HEK293 (cell line): Measurements from ENCODE around the gene NRL.

Experiments used
- CTCF ChIA-PET: fragments of 350-600 bp; formaldehyde crosslinking; extraction: SDS; loops from one replicate; lab custom pipeline; 2021; ENCODE audit warnings: antibody characterized with exemption; lab: Yijun Ruan, JAX
- POLR2A ChIA-PET: fragments of 300-600 bp; formaldehyde crosslinking; extraction: SDS; loops from one replicate; lab custom pipeline; 2020; ENCODE audit warnings: antibody characterized with exemption, inconsistent platforms; lab: Yijun Ruan, JAX
- H3K27ac ChIP-seq: fragments of 200-500 bp; sonication (Bioruptor generic); 2 replicates; pipeline ENCODE4 v1.5.1; 2014; ENCODE audit warnings: low read depth, low read length, control low read depth, inconsistent platforms; ENCODE audit errors: extremely low read depth
- H3K36me3 ChIP-seq, 2 experiments: fragments of 200-500 bp in 1 of 2; sonication (Bioruptor generic) in 1 of 2; 1 replicate in 1 of 2; 2 replicates in 1 of 2; pipeline ENCODE4 v1.5.1; 2014 to 2017; ENCODE audit warnings: inconsistent platforms in 2 of 2, low read length in 2 of 2; ENCODE audit not compliant: control insufficient read depth in 2 of 2, insufficient read depth in 1 of 2
- H3K4me1 ChIP-seq: fragments of 200-500 bp; sonication (Bioruptor generic); 2 replicates; pipeline ENCODE4 v1.5.1; 2014; ENCODE audit warnings: mild to moderate bottlenecking, low read length, inconsistent platforms; ENCODE audit not compliant: control insufficient read depth, insufficient read depth
- H3K4me3 ChIP-seq: 2 replicates; pipeline ENCODE4 v1.5.1; 2011; ENCODE audit warnings: low read depth, mild to moderate bottlenecking, control low read depth, low read length, moderate library complexity
- H3K9me3 ChIP-seq: fragments of 200-500 bp; sonication (Bioruptor generic); 2 replicates; pipeline ENCODE4 v1.5.1; 2014; ENCODE audit warnings: low read depth, low read length, inconsistent platforms; ENCODE audit not compliant: control insufficient read depth, insufficient read depth
- BCL11B ChIP-seq: fragments of 450-650 bp; formaldehyde crosslinking; IDR thresholded peaks from 2 replicates; pipeline ENCODE4 v1.5.1; 2016; ENCODE audit warnings: low read depth, missing biosample characterization, missing genetic modification characterization
- EGR2 ChIP-seq: fragments of 450-650 bp; formaldehyde crosslinking; IDR thresholded peaks from 2 replicates; pipeline ENCODE4 v1.5.1; 2016; ENCODE audit warnings: low read depth, missing biosample characterization, missing genetic modification characterization
- FEZF1 ChIP-seq: fragments of 450-650 bp; formaldehyde crosslinking; IDR thresholded peaks from 2 replicates; pipeline ENCODE4 v1.5.1; 2016; ENCODE audit warnings: missing biosample characterization, missing genetic modification characterization
- KLF10 ChIP-seq: fragments of 450-650 bp; IDR thresholded peaks from 2 replicates; pipeline ENCODE4 v1.5.1; 2018; ENCODE audit warnings: missing biosample characterization, mild to moderate bottlenecking, missing genetic modification characterization
- MEIS1 ChIP-seq: sonication (generic); formaldehyde crosslinking; IDR thresholded peaks from 2 replicates; pipeline ENCODE4 v1.8.1; 2022; ENCODE audit warnings: missing genetic modification reagents, mild to moderate bottlenecking, borderline replicate concordance
- PBX3 ChIP-seq: sonication (generic); formaldehyde crosslinking; IDR thresholded peaks from 2 replicates; pipeline ENCODE4 v1.8.1; 2022; ENCODE audit warnings: mild to moderate bottlenecking, moderate library complexity, missing genetic modification reagents
- RBAK ChIP-seq: fragments of 450-650 bp; formaldehyde crosslinking; IDR thresholded peaks from 2 replicates; pipeline ENCODE4 v1.5.1; 2016; ENCODE audit warnings: missing biosample characterization, missing genetic modification characterization
- TRIM28 ChIP-seq: IDR thresholded peaks from 2 replicates; pipeline ENCODE4 v1.6.1; 2011; ENCODE audit warnings: low read length, control low read depth, borderline replicate concordance
- ZBTB48 ChIP-seq: fragments of 450-650 bp; formaldehyde crosslinking; IDR thresholded peaks from 2 replicates; pipeline ENCODE4 v1.5.1; 2016; ENCODE audit warnings: missing biosample characterization, missing genetic modification characterization
- ZNF140 ChIP-seq: fragments of 450-650 bp; formaldehyde crosslinking; IDR thresholded peaks from 2 replicates; pipeline ENCODE4 v1.5.1; 2016; ENCODE audit warnings: missing biosample characterization, missing genetic modification characterization
- ZNF18 ChIP-seq: fragments of 450-650 bp; formaldehyde crosslinking; IDR thresholded peaks from 2 replicates; pipeline ENCODE4 v1.5.1; 2016; ENCODE audit warnings: missing biosample characterization, missing genetic modification characterization
- ZNF211 ChIP-seq: fragments of 450-650 bp; formaldehyde crosslinking; IDR thresholded peaks from 2 replicates; pipeline ENCODE4 v1.5.1; 2016; ENCODE audit warnings: low read depth, missing biosample characterization, missing genetic modification characterization
- ZNF362 ChIP-seq: fragments of 450-650 bp; formaldehyde crosslinking; IDR thresholded peaks from 2 replicates; pipeline ENCODE4 v1.5.1; 2016; ENCODE audit warnings: missing biosample characterization, missing genetic modification characterization
- ZNF416 ChIP-seq: fragments of 450-650 bp; formaldehyde crosslinking; IDR thresholded peaks from 2 replicates; pipeline ENCODE4 v1.5.1; 2016; ENCODE audit warnings: missing biosample characterization, missing genetic modification characterization
- ZNF426 ChIP-seq: fragments of 450-650 bp; formaldehyde crosslinking; IDR thresholded peaks from 2 replicates; pipeline ENCODE4 v1.5.1; 2017; ENCODE audit warnings: missing biosample characterization, missing genetic modification characterization, mild to moderate bottlenecking, inconsistent platforms, moderate library complexity
- ZNF501 ChIP-seq: fragments of 450-650 bp; formaldehyde crosslinking; IDR thresholded peaks from 2 replicates; pipeline ENCODE4 v1.5.1; 2016; ENCODE audit warnings: missing biosample characterization, missing genetic modification characterization
- ZNF558 ChIP-seq: fragments of 450-650 bp; formaldehyde crosslinking; IDR thresholded peaks from 2 replicates; pipeline ENCODE4 v1.5.1; 2016; ENCODE audit warnings: missing biosample characterization, missing genetic modification characterization
- ZNF600 ChIP-seq: fragments of 450-650 bp; formaldehyde crosslinking; IDR thresholded peaks from 2 replicates; pipeline ENCODE4 v1.5.1; 2016; ENCODE audit warnings: missing biosample characterization, missing genetic modification characterization
- ZSCAN16 ChIP-seq: fragments of 450-650 bp; formaldehyde crosslinking; IDR thresholded peaks from 2 replicates; pipeline ENCODE4 v1.5.1; 2016; ENCODE audit warnings: missing biosample characterization, missing genetic modification characterization
- TF ChIP-seq, protein P1 (sequence below): fragments of 450-650 bp; formaldehyde crosslinking; IDR thresholded peaks from 2 replicates; pipeline ENCODE4 v1.5.1; 2017; ENCODE audit warnings: missing biosample characterization, missing genetic modification characterization
- TF ChIP-seq, protein P2 (sequence below): fragments of 450-650 bp; formaldehyde crosslinking; IDR thresholded peaks from 2 replicates; pipeline ENCODE4 v1.5.0; 2017; ENCODE audit warnings: missing biosample characterization, missing genetic modification characterization, borderline replicate concordance
- TF ChIP-seq, protein P3 (sequence below): fragments of 450-650 bp; formaldehyde crosslinking; IDR thresholded peaks from 2 replicates; pipeline ENCODE4 v1.5.1; 2016; ENCODE audit warnings: missing biosample characterization, missing genetic modification characterization
- TF ChIP-seq, protein P4 (sequence below): fragments of 450-650 bp; formaldehyde crosslinking; IDR thresholded peaks from 2 replicates; pipeline ENCODE4 v1.5.1; 2016; ENCODE audit warnings: missing biosample characterization, missing genetic modification characterization

Gene NRL

DNA sequence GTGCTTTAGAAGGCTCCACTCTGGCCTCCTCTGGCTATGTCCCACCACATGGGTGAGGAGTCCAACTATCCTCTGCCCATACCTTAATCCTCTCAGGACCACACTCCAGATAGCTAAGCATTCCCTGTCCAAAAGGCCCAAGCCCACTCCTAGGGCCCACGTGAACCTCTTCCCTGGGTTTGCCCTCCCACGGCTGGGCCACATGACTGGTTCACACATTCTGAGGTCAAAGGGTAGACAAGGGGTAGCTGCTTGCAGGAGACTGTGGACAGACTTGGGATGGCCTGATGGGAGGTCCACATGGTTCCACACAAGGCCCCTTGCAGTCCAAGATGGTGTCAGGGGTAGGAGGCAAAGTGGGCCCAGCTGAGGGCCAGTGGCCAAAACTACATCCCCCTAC is 26.7 kb downstream of the NRL start:
- H3K9me3 ChIP-seq = no peaks in the 10 kb centered on the region
- no peaks in the 10 kb centered on the region for H3K4me1 ChIP-seq
- CTCF ChIA-PET = interaction anchor here (0.6 to 8.2 kb wide), 4 partner anchors 19 to 830 kb away, joined by 3 to 247 read pairs (median 4); no protein-coding TSS in a partner anchor
- TF ChIP-seq KLF10 (no peak), ZNF501 (tag by site-specific recombination) (no peak), EGR2 (tag by site-specific recombination) (0 out of 2 replicates have a peak, but pooled peaks have one; percentile 13), ZSCAN16 (no peak), ZNF558 (tag by site-specific recombination) (no peak)
- TF ChIP-seq, protein P1, sequence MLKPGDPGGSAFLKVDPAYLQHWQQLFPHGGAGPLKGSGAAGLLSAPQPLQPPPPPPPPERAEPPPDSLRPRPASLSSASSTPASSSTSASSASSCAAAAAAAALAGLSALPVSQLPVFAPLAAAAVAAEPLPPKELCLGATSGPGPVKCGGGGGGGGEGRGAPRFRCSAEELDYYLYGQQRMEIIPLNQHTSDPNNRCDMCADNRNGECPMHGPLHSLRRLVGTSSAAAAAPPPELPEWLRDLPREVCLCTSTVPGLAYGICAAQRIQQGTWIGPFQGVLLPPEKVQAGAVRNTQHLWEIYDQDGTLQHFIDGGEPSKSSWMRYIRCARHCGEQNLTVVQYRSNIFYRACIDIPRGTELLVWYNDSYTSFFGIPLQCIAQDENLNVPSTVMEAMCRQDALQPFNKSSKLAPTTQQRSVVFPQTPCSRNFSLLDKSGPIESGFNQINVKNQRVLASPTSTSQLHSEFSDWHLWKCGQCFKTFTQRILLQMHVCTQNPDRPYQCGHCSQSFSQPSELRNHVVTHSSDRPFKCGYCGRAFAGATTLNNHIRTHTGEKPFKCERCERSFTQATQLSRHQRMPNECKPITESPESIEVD = no peak
- TF ChIP-seq, protein P2, sequence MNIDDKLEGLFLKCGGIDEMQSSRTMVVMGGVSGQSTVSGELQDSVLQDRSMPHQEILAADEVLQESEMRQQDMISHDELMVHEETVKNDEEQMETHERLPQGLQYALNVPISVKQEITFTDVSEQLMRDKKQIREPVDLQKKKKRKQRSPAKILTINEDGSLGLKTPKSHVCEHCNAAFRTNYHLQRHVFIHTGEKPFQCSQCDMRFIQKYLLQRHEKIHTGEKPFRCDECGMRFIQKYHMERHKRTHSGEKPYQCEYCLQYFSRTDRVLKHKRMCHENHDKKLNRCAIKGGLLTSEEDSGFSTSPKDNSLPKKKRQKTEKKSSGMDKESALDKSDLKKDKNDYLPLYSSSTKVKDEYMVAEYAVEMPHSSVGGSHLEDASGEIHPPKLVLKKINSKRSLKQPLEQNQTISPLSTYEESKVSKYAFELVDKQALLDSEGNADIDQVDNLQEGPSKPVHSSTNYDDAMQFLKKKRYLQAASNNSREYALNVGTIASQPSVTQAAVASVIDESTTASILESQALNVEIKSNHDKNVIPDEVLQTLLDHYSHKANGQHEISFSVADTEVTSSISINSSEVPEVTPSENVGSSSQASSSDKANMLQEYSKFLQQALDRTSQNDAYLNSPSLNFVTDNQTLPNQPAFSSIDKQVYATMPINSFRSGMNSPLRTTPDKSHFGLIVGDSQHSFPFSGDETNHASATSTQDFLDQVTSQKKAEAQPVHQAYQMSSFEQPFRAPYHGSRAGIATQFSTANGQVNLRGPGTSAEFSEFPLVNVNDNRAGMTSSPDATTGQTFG (tag by site-specific recombination) = no peak
- TF ChIP-seq, all 188 proteins: peak for 1
- Histone ChIP-seq H3K4me3 (no peak overlapping the region), H3K27ac (no peak overlapping the region), H3K36me3 (no peaks in the 10 kb centered on the region)
- POLR2A ChIA-PET = no interaction called here

DNA sequence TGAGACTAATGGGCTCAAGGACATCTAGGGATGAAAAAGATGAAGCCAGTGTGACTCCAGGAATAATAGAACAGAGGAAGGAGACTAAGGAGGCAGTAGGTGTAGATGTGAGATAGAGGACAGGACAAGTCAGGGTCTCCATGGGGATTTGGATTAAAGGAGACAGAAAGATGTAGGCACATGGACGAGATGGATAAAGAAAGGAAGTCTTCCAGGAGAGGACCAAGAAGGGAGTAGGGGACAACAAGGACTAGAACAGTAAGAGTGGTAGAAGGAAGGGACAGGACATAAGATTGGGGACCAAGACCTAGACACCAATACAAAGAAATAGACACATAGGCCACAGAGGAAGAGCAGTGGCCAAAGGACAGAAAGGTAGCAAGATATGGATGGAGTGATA is 27.7 kb downstream of the NRL start:
- Histone ChIP-seq H3K4me1 (no peaks in the 10 kb centered on the region), H3K27ac (no peak overlapping the region), H3K9me3 (no peaks in the 10 kb centered on the region), H3K36me3 (no peaks in the 10 kb centered on the region), H3K4me3 (no peak overlapping the region)
- ChIA-PET POLR2A (no interaction called here), CTCF (interaction anchor here (3.0 kb wide), 1 partner anchor 29 kb away, joined by 18 read pairs; no protein-coding TSS in a partner anchor)
- TF ChIP-seq RBAK (tag by site-specific recombination) (no peak), ZBTB48 (tag by site-specific recombination) (no peak), ZNF211 (tag by site-specific recombination) (no peak), ZNF362 (tag by site-specific recombination) (no peak), ZNF416 (tag by site-specific recombination) (no peak), ZNF140 (tag by site-specific recombination) (no peak), TRIM28 (no peak), ZNF600 (tag by site-specific recombination) (no peak), MEIS1 (CRISPR knock-in tag) (no peak), PBX3 (no peak), BCL11B (tag by site-specific recombination) (no peak), FEZF1 (no peak), ZNF18 (no peak), ZNF426 (tag by site-specific recombination) (no peak)
- TF ChIP-seq, protein P3, sequence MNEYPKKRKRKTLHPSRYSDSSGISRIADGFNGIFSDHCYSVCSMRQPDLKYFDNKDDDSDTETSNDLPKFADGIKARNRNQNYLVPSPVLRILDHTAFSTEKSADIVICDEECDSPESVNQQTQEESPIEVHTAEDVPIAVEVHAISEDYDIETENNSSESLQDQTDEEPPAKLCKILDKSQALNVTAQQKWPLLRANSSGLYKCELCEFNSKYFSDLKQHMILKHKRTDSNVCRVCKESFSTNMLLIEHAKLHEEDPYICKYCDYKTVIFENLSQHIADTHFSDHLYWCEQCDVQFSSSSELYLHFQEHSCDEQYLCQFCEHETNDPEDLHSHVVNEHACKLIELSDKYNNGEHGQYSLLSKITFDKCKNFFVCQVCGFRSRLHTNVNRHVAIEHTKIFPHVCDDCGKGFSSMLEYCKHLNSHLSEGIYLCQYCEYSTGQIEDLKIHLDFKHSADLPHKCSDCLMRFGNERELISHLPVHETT (tag by site-specific recombination) = no peak
- TF ChIP-seq, protein P4, sequence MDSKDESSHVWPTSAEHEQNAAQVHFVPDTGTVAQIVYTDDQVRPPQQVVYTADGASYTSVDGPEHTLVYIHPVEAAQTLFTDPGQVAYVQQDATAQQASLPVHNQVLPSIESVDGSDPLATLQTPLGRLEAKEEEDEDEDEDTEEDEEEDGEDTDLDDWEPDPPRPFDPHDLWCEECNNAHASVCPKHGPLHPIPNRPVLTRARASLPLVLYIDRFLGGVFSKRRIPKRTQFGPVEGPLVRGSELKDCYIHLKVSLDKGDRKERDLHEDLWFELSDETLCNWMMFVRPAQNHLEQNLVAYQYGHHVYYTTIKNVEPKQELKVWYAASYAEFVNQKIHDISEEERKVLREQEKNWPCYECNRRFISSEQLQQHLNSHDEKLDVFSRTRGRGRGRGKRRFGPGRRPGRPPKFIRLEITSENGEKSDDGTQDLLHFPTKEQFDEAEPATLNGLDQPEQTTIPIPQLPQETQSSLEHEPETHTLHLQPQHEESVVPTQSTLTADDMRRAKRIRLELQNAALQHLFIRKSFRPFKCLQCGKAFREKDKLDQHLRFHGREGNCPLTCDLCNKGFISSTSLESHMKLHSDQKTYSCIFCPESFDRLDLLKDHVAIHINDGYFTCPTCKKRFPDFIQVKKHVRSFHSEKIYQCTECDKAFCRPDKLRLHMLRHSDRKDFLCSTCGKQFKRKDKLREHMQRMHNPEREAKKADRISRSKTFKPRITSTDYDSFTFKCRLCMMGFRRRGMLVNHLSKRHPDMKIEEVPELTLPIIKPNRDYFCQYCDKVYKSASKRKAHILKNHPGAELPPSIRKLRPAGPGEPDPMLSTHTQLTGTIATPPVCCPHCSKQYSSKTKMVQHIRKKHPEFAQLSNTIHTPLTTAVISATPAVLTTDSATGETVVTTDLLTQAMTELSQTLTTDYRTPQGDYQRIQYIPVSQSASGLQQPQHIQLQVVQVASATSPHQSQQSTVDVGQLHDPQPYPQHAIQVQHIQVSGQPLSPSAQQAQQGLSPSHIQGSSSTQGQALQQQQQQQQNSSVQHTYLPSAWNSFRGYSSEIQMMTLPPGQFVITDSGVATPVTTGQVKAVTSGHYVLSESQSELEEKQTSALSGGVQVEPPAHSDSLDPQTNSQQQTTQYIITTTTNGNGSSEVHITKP (tag by site-specific recombination) = no peak
